RPMI8226 (cell line): ENCODE measurements around the gene SLC35G1.
A peak's percentile ranks its signal among the peaks of the same experiment; 100 is the strongest.

Experiments used
- DNase-seq: peaks from one replicate; pipeline ENCODE4 v3.0.0-alpha.2; 2015

The SLC35G1 gene

DNA sequence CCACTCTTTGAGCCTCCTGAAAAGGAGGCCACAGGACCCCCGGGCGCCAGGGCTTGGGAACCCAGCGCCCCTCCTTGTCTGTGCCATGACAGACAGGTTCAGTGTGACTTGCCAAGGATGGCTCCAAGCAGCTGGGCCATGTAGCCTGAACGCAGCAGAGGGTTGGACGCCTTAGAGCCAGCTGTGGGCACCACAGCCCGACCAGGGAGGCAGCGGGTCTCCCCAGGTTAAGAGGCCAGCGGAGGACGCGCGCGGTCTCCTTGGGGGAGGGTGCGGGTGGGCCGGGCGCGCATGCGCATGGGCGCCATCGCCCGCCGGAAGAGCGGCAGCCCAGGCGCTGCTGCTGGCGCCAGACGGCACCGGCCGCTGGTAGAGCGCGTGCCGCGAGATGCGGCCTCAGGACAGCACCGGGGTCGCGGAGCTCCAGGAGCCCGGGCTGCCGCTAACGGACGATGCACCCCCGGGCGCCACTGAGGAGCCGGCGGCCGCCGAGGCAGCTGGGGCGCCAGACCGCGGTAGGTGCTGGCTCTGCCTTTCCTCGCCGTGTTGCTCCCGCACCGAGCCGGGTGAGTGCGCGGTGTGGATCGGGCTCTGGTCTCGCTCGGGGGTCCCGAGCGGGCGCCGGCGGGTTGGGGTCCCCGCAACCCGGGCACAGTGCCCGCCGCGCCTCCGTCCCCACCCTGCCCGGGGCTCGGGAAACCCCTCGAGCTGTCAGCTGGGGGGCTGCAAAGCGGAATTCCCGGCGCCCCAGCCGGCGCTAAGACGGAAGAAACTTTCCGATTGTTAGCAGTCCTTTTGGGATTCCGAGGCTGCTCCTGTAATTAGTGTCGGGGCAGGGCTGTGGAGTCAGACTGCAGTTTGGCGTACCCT, at the start of gene SLC35G1:
SLC35G1 (plus strand) TSS at position 333 of the 870 bp plus-strand sequence; CDS start at position 389, 56 bp downstream.
- peak; percentile 76 for DNase-seq

DNA sequence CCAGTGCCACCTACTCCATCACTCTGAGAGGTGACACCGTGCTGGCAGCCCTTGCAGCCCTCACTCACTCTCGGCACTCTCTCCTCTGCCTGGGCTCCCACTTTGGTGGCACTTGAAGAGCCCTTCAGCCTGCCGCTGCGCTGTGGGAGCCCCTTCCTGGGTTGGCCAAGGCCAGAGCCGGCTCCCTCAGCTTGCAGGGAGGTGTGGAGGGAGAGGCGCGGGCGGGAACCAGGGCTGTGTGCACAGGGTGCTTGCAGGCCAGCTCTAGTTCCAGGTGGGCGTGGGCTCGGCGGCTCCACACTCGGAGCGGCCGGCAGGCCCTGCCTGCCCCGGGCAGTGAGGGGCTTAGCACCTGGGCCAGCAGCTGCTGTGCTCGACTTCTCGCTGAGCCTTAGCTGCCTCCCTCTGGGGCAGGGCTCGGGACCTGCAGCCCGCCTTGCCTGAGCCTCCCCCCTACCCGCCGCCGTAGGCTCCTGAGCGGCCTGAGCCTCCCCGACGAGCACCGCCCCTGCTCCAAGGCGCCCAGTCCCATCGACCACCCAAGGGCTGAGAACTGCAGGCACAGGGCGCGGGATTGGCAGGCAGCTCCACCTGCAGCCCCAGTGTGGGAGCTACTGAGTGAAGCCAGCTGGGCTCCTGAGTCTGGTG, 48.7 kb upstream of the SLC35G1 start:
- DNase-seq, result no peak

DNA sequence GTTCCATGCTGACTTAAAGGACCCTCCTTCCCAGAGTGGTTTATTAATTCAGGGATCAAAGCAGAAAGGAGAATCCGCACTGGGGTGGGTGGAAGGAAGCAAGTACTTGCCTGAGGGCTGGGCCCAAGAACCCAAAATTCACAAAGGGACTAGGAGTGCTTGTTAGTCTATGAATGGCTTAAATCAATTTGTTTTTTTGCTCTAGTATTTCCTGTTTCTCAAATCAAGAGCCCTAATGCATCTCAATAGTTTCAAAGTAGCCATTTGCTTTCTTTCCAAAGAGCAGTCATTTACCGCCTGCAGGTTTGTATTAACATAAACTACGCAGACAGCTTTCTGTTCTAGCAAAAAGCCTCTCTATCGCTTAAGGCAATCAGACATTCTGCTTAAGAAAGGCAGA, 44.2 kb upstream of the SLC35G1 start:
- no peak for DNase-seq

- DNase-seq, result no peak
Observed at GRCh38 chr10:93850031-93851015, 43.5 kb upstream of the SLC35G1 start.

- DNase-seq, result no peak
Observed at GRCh38 chr10:93851169-93851568, 42.6 kb upstream of the SLC35G1 start.

DNA sequence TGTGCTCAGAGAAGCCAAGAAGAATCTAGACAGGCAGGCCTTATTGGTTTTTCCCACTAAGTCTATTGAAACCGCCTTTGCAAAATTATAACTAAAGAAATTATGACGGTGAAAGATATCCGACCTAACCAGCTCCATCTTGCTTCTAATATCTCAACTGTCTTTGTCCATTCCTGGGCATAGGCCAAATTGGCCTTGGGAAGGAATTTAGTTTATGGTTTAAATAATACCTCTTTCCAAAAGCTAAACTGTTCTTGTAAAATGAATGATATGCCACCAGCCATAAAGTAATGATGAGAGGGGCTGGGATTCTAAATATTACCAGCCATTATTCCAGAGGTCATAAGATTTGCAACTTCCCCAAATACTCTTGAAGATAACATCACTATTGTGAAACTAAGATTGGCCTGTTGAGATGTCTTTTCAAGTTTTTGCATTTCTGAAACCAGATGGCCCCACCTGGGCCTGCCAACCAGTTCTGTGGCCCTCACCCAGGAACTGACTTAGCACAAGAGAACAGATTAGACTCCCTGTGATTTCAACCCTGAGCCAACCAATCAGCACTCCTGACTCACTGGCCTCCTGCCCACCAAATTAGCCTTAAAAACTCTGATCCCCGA, 41.2 kb upstream of the SLC35G1 start:
- peak; percentile 3 for DNase-seq

DNA sequence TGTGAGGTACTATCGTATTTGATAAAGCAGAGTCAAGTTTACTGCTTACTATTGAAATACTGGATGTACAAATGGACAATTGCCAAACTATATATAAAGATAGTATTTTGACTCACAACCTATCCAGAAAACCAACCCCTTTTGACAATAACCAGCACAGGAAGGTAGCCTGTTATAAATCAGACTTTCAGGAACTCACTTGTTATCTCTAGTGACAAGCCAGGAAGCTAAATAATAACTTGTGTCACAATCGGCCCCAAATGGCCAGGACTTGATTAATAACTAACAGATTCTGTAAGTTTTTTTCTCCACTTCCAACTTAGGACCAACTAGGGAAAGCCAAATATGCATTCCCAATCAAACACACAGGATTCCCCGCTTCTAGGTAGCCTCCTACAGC, 38.8 kb upstream of the SLC35G1 start:
- DNase-seq, result no peak

GRCh38 chr10:93856349-93857145, 37.2 kb upstream of the SLC35G1 start:
- DNase-seq, result no peak

DNA sequence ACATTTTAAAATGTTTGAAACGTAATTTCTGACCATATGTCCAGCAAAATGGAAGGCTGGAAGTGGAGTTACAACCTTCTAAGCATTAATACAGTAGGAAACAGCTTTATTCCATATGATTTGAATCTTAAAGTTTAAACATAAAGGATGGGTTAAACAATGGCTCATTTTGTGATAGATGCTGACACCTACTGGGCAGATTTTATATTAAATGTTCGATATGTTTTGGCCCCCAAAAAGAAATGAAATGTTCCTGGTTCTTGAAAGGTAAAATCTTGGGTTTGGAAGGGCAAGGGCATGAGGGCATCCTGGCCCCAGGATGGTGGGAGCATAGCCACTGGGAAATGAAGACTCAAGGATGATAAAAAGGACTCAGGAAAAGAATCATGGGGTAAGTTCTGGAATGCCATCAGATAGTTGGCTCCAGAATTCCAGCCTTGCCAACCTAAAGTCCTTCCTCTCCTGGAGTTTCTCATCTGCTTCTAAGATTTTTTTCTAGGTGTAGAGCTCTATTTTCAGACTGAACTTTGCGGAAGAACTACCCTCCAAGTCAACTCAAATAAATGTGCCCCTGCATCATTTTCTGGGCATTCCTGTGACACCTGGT, 34.6 kb upstream of the SLC35G1 start:
- DNase-seq, result no peak

DNA sequence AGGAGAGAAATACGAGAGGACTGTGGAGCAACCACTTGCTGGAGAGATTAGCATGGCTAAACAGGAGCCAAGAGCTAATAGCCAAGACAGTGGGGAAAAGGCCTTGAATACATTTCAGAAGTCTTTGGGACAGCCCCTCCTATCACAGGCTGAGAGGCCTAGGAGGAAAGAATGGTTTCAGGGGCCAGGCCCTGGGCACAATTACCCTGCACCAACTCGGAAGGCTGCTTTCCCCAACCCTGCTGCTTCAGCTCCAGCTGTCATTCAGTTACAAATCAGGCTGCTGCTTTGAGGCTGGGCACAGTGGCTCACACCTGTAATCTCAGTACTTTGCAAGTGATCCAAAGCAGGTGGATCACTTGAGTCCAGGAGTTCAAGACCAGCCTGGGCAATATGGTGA, 32.0 kb upstream of the SLC35G1 start:
- DNase-seq, result no peak

GRCh38 chr10:93865794-93866425, 27.9 kb upstream of the SLC35G1 start:
- no peak for DNase-seq

GRCh38 chr10:93867525-93867924, 26.3 kb upstream of the SLC35G1 start:
- DNase-seq, result no peak

DNA sequence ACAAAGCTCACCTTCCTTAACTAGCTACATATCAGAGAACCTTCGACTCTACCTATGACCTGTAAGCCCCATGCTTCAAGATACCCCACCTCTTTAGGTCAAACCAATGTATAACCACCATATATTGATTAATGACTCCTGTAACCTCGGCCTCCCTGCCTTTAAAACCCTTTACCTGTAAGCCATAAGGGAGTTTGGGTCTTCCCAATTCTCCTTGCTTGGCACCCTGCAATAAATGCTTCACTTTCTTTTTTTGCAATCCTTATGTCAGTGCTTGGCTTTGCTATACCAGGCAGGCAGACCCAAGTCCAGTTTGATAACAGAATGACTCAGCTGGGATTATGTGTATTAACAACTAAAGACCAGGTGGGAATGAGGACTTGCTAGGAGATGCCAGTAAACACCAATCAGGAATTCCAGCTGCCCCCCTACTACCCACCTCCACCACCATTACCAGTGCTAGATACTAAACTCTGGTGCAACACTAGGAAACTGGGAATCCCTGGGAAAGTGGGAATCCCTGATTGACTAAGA, 22.0 kb upstream of the SLC35G1 start:
- no peak for DNase-seq

DNA sequence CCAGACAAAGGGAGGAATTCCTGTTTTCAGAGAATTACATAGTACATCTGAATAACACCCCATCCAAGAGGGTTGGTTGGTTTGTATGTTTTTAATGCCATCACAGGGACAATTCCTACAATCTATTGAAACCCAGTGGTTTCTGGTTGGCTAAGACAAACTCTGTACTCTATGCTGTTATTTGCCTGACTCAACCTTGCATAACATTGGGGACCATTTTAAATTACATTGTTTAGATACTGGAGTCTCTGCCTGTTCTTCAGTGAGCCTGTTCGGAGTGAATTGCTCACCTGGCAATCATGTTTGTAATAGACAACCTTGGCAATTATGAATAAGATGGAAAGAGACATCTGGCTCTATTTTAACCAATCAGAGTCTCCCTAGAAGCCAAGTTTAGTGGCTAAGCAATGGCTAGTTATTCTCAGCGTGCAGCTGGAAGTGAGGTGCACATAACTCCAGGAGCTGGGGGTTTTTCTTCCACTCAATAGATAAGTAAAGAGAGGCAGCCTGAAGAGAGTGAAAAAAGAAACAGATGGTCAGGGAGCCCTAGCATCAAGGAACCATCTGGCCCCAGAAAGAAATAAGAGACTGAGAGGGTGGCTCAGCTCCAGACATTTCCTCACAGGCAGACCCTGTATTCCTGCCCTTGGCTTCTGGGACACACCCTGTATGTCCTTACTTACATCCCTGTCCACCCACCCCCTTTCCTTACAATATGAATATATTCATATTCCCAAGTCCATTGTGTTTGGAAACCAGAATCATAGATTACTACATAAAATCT, 21.2 kb upstream of the SLC35G1 start:
- DNase-seq, result no peak

GRCh38 chr10:93873420-93874115, 20.2 kb upstream of the SLC35G1 start:
- no peak for DNase-seq

- no peak for DNase-seq
Observed at GRCh38 chr10:93874309-93875031, 19.3 kb upstream of the SLC35G1 start.

DNA sequence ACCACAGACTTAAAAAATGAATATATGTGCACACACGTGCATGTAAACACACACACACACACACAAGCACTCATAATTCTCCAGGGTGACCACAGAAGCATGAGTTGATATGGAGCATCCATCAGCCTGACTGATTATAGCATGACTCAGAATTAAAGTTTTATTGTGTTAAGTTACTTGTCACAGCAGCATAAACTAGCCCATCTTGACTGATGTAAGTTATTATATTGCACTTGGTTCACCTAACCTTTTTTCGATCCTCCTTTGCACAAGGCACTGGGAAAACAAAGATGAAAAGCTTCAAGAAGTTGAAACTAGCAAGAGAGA, 18.8 kb upstream of the SLC35G1 start:
- DNase-seq, result no peak

DNA sequence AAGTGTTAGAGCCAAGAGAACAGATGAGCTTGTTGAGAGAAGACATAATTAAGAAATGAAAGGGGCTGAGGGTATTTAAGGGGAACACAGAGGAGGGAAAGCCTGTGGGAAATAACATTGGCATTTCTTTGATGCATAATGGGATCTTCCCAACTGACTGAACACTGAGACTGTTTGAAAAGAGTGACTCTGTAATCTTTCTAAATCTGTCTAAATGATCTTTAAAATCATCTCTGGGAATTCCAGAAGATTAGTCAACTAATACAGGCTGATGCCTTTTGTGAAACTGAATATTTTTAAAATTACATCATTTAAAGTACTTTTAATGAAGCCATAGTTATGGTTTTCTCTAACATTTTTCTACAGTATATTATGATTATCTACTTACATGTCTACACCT, 17.4 kb upstream of the SLC35G1 start:
- DNase-seq, result no peak

GRCh38 chr10:93879273-93879672, 14.5 kb upstream of the SLC35G1 start:
- no peak for DNase-seq
